Activated T-cell treated with anti-CD3 and anti-CD28 coated beads for 48 hours (primary cell): ENCODE results near the gene EGFLAM.
"Not testable (repeated sequence)": the region's sequence is repeated elsewhere in the genome, so short reads cannot be mapped to it uniquely, and the experiment has no call there.

Experiments used
- DNase-seq: peaks from one replicate; pipeline ENCODE4 v3.0.0-alpha.2; 2020; ENCODE audit warnings: low read depth

Gene EGFLAM

DNA sequence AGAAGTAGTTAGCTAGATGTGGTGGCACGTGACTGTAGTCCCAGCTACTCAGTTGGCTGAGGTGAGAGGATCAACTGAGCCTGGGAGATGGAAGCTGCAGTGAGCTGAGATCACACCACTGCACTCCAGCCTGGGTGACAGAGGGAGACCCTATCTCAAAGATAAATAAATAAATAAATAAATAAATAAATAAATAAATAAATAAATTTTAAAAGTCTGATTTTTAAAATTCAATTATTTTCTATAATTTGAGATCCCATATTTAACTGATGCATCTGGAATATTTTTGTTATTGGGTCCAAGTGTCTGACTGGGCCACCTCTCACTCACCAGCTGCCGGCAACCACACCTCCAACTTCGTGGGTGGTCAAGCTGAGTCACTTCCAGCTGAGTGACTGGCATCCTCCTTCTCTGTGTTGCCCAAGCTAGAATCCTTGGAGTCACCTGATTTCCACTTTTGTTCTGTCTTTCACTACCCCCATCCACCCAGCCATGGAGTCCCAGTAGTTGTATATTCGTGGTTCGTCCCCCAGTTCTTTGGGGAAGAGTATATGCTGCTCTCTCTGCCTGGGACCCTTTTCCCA is 70.9 kb downstream of the EGFLAM start:
- DNase-seq = peak; percentile 2

DNA sequence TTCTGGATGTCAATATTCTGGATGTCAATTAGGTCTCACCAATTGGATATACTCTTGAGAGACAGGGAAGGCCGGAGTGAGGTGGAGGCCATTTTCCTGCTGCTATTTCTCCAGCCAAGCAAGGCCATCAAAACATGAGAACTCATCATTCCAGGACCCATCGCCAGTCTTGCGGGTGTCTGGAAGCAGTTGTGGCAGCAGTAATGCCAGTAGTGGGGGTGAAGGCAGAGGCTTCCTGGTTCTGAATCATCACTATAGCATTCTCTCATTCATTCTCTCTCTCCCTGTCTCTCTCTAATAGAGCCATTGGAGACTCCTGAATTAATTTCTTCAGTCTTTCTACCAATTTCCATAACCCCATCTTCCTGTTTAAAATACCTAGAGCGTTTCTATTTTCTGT is 71.8 kb downstream of the EGFLAM start:
- no peak for DNase-seq

DNA sequence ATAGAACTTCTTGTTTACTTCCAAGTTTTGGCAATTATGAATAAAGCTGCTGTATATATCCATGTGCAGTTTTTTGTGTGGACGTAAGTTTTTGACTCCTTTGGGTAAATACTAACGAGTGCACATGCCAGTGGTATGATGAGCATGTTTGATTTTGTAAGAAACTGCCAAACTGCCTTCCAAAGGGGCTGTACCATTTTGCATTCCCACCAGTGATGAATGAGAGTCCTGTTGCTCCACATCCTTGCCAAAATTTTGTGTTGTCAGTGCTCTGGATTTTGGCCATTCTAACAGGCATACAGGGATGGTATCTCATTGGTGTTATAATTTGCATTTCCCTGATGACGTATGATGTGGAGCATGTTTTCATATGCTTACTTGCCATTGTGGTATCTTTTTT is 73.5 kb downstream of the EGFLAM start:
- no peak for DNase-seq

DNA sequence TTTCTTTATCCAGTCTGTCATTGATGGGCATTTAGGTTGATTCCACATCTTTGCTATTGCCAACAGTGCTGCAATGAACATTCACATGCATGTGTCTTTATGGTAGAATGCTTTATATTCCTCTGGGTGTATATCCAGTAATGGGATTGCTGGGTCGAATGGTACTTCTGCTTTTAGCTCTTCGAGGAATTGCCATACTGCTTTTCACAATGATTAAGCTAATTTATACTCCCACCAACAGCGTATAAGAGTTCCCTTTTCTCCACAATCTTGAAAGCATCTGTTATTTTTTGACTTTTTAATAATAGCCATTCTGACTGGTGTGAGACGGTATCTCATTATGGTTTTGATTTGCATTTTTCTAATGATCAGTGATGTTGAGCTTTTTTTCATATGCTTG is 74.8 kb downstream of the EGFLAM start:
- not testable (repeated sequence) for DNase-seq

DNA sequence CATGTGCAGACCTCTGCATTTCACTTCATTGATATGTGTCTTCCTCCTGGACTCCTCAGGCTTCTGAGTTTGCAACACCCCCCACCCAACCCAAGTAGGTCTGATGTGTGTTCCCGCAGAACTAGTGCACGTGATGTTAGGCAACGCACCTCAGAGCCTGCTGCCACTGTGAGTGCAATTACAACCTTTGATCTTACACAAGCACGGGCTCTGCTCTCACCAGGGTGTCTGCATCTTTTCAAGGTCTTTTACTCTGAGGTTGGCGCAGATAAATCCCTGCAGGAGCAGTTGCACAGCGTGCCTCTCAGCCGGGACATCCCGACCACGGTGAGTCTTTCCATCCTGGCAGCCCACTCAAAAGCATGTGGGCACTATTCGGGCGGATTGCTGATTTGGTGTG is 80.1 kb downstream of the EGFLAM start:
- DNase-seq = no peak

DNA sequence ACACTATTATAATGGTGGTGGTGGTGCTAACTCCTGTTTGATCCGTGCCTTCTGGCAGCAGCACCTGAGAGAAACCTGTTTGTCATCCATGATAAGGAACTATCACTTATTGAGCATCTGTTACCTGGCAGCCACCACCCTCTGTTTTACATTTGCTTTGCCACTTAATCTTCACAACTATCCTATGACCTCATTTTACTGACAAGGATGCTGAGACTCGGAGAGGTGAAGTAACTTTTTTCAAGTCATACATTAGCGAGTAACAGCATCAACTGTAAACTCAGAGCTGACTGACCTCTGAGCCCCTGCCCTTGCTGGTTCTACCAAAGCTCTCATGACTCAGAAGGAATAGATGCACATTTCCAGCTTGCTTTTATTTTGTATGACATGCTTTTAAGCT is 81.1 kb downstream of the EGFLAM start:
- no peak for DNase-seq

DNA sequence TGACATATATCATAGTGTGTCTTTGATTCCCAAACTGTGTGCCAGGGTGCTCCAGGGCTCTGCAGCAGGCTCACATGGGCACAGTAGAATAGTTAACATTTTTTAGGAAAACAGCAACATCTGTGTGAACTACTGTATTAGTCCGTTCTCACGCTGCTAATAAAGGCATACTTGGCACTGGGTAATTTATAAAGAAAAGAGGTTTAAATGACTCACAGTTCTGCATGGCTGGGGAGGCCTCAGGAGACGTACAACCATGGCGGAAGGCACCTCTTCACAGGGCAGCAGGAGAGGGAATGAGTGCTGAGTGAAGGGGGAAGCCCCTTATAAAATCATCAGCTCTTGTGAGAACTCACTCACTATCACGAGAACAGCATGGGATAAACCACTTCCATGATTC is 82.7 kb downstream of the EGFLAM start:
- DNase-seq = no peak

DNA sequence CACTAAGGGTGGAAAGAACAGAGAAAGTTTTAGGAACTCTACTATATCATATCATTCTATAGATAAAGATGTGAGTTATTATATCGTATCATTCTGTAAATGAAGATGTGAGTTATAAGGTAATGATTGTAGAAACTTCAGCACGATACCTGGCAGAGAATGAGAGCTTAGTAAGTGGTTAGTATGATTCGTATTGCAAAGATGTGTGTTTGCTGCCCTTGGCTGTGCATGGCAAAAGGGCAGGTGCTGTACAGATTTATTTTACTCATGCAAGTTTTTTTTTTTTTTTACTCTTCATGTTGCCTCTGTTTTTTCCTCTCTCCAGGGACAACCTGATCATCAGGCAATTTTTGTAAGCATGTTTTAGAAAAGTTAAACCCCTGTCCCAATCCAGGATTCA is 83.3 kb downstream of the EGFLAM start:
- no peak for DNase-seq

DNA sequence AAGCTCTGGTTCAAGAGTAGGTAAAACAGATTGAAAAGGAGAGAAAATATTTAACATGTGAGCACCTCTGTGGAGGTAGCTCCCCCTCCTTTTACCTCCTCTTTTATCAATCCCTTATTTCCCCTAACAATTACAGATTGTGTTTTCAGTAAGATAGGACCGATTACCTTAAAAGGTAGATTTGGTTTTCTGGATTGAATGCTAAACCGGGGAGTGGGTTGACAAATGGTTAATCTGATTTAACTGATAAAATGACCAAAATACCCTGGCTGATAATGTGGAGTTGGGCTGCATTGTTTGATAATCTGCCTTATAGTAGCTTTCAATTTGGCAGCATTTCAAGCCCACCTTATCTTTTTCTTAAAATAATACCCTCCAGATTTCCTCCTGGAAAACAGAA is 83.9 kb downstream of the EGFLAM start:
- DNase-seq = no peak

DNA sequence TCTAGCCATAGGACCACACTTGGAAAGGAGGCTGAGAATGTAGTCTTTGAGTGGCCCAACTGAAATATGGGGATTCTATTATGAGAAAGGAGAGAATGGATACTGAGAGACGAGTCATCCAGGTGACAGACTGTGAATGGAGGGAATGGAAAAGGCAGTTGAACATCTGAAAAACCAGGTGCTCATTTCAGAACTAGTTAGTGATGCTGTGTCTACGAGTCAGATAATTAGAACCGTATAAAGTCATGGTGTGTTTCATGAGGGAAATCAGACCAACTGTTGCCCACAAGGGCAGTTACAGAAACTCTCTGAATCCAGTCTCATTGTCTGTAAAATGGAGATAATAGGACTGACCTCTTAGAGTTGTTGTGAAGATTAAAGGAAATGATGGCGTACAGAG is 86.5 kb downstream of the EGFLAM start:
- no peak for DNase-seq

DNA sequence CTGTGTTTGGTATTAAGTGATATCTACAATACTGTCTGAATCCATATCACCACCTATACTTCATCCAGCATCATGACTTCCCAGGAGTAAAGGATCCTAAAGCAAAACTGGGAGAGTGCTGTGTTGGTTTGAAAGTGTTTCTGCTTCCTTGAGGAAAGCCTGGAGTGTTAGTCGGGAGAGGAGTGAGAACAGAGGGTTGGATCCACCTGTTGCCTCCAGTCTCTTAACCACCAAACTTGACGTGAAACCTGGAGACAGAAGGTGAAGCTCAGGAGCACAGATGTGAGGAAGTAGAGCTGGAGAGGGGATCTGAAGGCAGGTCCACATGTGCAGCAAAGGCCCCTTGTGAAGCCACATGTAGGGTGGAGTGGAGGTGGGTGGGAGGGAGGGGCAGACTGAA is 88.2 kb downstream of the EGFLAM start:
- no peak for DNase-seq

DNA sequence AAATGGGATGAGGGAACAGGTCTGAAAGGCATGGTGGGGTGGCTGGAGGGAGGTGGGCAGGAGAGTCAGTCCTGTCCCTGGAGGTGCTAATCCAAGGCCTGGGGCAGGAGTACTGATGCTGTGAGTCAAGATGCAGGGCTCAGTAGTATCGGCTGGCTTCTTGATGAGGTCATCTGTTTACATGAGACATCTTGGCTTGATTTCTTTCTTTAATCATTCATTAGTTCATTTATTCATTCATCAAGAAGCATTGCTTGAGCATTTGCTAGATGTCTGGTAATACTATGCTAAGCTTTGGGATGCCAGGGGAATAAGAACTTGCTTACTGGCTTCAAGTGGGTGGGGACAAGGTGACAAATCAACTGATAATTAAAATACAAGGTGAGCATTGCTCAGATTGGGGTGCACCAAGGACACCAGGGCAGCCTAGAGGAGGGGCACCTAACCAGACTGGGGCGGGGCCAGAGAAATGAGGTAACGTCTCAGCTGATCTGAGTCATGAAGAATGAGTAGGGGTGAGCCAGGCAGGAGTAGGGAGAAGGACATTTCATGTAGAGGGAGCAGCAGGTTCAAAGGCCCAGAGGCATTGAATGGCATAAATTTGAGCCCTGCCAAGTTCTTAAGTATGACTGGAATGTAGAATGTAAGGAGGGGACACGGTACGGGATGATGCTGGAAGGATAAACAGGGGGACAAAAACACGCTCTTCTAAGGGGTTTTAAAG is 88.8 kb downstream of the EGFLAM start:
- no peak for DNase-seq

DNA sequence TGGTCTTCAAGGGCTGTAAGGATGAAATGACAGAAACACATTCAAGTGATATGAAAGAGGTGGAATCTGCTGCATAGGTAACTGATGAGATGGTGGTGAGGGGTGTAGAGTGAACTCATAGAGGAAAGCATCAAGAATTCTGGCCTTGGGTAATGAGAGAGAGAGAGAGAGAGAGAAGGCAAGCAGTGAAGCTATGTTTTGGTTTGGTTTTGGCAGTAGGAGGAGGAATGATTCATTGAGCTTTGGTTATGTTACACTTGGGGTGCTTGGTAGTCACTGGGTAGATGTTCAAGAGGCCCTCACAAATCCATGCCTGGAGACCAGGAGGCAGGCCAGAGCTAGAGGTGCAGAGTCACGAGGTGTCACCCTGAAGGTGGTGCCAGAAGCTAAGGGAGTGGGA is 89.5 kb downstream of the EGFLAM start:
- DNase-seq = no peak

DNA sequence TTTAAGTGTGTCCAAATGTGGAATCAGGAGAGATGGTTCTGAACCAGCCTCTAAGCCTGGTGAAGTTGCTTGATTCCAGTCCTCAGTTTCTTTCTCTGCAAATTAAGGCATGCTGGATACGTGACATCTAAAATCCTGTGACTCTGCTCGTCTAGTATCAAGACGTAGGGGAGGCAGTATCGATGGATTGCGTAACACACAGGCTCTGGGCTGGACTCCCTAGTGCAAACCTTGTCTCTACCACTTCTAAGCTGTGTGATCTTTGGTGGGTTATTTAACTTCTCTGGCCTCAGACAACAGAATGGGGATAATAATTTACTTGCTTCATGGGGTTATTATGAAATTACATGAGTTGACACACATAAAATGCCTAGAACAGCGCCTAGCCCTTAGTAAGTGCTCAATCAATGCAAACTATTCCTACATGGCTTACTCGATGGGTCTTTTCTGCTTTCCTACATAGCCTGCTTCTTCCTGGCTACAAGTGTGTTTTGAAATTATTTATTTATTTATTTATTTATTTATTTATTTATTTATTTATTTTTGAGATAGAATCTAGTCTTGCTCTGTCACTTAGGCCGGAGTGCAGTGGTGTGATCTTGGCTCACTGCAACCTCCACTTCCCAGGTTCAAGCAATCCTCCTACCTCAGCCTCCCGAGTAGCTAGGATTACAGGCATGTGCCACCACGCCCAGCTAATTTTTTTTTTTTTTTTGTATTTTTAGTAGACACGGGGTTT is 102.1 kb downstream of the EGFLAM start:
- no peak for DNase-seq

DNA sequence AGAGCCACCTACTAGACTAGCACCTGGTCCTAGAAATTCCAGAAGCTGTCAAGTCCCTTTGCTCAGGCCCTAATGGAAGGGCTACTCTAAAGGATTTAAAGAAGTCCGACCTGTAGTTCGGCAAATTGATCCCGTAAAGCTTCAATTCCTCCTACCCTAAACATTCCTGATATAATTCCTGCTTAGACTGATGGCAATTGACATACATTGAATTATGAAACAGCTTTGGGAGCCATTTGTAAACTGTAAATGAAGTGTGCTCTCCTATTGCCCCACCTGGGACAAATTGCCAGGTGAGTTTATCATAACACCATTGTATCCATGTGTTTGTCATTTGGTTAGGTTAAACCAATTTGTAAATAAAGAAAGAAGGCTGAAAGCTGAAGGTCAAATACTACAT is 104.4 kb downstream of the EGFLAM start:
- no peak for DNase-seq

DNA sequence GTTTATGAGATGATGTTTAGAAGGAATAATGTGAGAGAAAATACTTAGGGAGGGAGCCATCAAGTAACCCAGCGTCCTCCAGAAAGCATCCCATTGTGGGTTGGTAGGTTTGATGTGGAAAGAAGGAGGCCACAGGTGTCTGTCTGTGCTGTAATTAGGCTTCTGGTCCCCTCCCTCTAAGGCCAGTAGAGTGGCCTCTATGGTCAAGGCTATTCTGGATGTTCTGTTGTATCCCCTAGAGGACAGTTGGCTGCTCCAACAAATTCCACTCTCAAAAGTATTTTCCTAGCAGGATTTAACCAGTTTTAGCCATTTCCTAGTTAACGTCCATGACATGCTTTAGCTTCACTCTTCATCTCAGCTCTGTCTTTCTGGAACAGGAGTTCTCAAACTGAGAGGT is 106.5 kb downstream of the EGFLAM start:
- DNase-seq = no peak

DNA sequence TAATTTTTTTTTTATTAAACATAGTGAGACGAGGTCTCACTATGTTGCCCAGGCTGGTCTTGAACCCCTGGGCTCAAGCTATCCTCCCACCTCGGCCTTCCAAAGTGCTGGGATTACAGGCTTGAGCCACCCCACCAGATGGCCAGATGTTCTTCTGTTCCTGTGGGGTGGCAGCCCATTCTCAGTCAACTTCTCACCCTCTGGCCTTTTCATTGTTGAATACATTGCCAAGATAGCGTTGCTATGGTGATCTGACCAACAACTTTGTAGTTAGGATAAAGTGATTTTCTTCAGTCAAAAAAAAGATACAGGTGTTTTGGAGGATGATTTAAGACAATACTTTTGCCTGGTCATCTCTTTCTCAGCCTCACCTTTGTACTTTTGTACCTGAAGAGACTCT is 109.1 kb downstream of the EGFLAM start:
- DNase-seq = no peak

DNA sequence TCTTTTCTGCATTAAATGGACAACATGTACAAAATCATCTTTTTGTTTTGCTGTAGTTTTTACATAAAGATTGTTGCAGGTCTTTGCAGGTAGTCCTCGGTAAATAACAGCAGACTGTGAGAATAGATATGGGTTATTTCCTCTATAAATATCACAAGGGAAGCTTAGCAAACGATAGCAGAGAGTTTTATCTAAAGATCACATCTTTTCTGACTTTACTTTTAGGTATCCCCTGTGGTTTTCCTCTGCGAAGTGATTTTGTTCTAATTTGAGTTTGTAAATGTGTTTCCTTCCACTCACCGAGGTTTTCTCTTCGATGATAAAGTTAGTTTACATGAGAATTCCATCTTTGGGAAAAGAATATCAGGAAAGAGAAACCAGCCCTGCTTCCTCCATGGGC is 109.6 kb downstream of the EGFLAM start:
- no peak for DNase-seq

DNA sequence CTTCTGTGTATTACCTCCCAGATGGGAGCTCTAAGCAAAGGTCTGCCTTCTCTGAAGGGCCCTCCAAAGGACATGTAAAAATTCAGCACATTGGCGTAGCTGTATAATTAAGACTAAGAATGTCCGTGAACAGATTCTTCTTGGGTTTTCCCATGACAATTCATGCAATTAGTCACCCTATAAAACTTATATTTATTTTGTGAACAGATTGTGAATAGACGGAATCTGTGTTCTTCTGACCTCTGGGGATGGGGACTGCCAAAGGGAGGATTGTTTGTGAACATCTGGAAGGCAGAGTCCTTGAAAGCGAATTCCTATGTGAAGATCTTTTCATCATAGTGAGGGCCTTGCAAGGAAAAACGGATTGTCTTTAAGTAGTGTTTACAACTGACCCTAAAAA is 111.3 kb downstream of the EGFLAM start:
- no peak for DNase-seq

DNA sequence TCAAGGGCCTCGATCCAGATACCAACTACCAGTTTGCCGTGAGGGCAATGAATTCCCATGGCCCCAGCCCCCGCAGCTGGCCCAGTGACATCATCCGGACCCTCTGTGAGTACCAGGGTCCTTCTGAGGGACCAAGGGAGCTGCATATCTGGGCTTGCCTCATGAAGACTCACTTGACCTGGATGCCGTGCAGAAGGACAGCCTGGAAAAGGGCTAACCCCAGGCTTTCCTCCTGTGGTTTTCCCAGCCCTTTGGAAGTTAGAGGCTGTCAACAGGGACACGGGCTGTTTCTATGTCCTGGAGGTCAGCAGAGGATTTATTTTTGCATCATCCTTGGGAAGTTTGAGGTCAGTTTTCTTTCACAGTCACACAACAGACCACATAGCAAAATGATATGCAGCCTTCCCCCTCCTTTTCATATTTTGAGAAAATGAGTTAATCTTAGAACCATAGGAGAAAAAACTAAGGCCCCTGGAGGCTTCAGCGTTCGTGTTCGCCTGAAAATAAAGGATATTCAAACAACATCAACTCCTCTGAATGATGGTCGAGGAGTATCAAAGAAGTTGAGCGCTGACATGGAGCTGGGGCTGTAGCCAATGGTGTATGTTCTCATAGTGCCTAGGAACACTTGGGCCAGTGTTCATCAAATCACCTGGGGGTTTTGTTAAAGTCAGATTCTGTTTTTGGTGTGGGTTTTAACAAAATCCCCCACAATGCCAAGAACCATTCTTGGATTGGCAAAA is 112.2 kb downstream of the EGFLAM start:
- no peak for DNase-seq

DNA sequence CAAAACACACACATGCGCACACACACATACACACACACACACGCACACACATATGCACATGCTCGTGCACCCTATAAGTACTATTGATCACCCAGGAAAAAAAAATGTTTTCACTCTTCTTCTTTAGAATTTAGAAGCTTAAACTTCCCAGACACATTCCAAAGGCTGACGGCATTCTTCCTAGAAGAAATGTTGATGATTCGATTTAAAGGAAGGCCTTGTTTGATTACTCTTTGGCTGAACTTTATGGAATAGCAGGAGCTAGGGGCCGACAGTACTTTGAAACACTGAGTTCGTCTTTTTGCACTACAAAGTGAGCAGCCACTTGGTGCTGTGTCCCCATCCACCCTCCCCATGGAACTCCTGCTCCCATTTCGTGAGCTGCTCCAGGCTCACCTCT is 113.2 kb downstream of the EGFLAM start:
- DNase-seq = no peak

DNA sequence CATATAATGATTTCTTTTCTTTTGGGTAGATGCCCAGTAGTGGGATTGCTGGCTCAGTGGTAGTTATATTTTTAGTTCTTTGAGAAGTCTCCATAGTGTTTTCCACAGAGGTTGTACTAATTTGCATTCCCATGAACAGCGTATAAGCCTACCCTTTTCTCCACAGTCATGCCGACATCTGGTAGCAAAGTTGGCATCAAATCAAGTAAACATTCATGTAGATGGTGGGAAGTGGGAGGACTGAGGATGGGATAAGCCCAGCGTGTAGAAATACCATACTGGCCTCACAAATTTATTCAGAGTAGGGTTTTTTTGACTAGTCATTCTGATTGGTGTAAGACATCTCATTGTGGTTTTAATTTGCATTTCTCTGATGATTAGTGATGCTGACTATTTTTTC is 115.4 kb downstream of the EGFLAM start:
- DNase-seq = no peak

DNA sequence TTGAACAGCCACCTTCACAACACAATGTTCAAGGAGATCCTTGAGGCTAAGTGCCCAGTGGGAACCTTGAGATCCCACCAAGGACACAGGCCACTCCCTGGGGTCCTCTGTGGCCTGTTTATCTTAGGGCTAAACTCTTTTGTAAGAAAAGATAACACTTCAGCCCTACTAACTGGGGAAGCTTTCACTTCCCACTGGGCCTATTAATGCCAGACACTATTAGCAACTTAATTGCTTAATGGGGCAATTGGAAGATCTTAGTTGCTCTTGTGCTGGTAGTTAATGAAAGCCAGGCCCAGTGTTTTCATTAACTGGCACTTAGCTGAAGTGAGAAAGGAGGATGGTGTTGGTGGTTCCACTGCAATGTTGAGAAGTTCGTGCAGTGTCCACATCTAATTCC is 117.1 kb downstream of the EGFLAM start:
- DNase-seq = no peak
